IMR-90 (cell line): ENCODE results near the gene UBLCP1. TPM values are rescaled to one million over a fixed set of nuclear protein-coding genes. Genes with fewer than 3 reads are reported as not detected.
"Not testable (repeated sequence)": the region's sequence is repeated elsewhere in the genome, so short reads cannot be mapped to it uniquely, and the experiment has no call there.

Source experiments
- ATAC-seq: fragments of 200-7000 bp; cut with Tn5 transposase; 2 replicates; pipeline ENCODE4 v1.9.1; 2020; ENCODE audit warnings: low read depth, mild to moderate bottlenecking, moderate library complexity
- BruUV-seq: library from RNA; stranded (reverse); fragments of 400-500 nt; replicated peaks from 2 replicates; lab custom pipeline; 2021; lab: Mats Ljungman, UMichigan
- CTCF ChIA-PET: fragments of 300-600 bp; formaldehyde crosslinking; extraction: SDS; loops from one replicate; lab custom pipeline; 2021; ENCODE audit warnings: antibody characterized with exemption; lab: Yijun Ruan, JAX
- POLR2A ChIA-PET: fragments of 300-600 bp; sonication (Branson Sonifier 250); formaldehyde crosslinking; loops from one replicate; lab custom pipeline; 2022; ENCODE audit warnings: antibody characterized with exemption; ENCODE audit not compliant: unreplicated experiment; lab: Charles Lee
- DNase-seq: peaks from one replicate; pipeline ENCODE4 v3.0.0; 2013
- H2AFZ ChIP-seq: replicated peaks from 2 replicates; pipeline ENCODE3; 2013; ENCODE audit warnings: low read length, mild to moderate bottlenecking; ENCODE audit not compliant: poor library complexity
- H2AK5ac ChIP-seq: 2 replicates; pipeline ENCODE4 v1.6.1; 2013; ENCODE audit warnings: low read depth, low read length, inconsistent platforms
- H2AK9ac ChIP-seq: replicated peaks from 2 replicates; pipeline ENCODE3; 2013; ENCODE audit warnings: mild to moderate bottlenecking, low read depth, low read length, moderate library complexity; ENCODE audit not compliant: poor library complexity
- H2BK120ac ChIP-seq: 2 replicates; pipeline ENCODE4 v1.6.1; 2013; ENCODE audit warnings: low read depth, low read length, inconsistent platforms
- H2BK15ac ChIP-seq: 3 replicates; pipeline ENCODE4 v1.6.1; 2013; ENCODE audit warnings: low read depth, low read length, inconsistent platforms
- H2BK20ac ChIP-seq: 2 replicates; pipeline ENCODE4 v1.6.1; 2013; ENCODE audit warnings: low read depth, mild to moderate bottlenecking, inconsistent platforms, low read length, moderate library complexity
- H2BK5ac ChIP-seq: 2 replicates; pipeline ENCODE4 v1.6.1; 2013; ENCODE audit warnings: mild to moderate bottlenecking, low read depth, low read length, inconsistent platforms; ENCODE audit not compliant: poor library complexity, severe bottlenecking
- H3K14ac ChIP-seq: replicated peaks from 2 replicates; pipeline ENCODE4 v1.6.1; 2013; ENCODE audit warnings: low read depth, low read length, inconsistent platforms
- H3K18ac ChIP-seq: 2 replicates; pipeline ENCODE4 v1.6.1; 2013; ENCODE audit warnings: low read depth, low read length, control low read depth
- H3K23ac ChIP-seq: 2 replicates; pipeline ENCODE4 v1.6.1; 2013; ENCODE audit warnings: low read depth, low read length, inconsistent platforms
- H3K27ac ChIP-seq: 2 replicates; pipeline ENCODE4 v1.5.1; 2013; ENCODE audit warnings: mild to moderate bottlenecking, control low read depth, low read length; ENCODE audit not compliant: insufficient read depth
- H3K27me3 ChIP-seq: 2 replicates; pipeline ENCODE4 v1.6.1; 2013; ENCODE audit warnings: low read length; ENCODE audit not compliant: control insufficient read depth, insufficient read depth
- H3K36me3 ChIP-seq: 2 replicates; pipeline ENCODE4 v1.6.1; 2013; ENCODE audit warnings: low read length, mixed read lengths; ENCODE audit not compliant: control insufficient read depth, insufficient read depth
- H3K4ac ChIP-seq: 2 replicates; pipeline ENCODE4 v1.6.1; 2013; ENCODE audit warnings: low read depth, low read length, inconsistent platforms
- H3K4me1 ChIP-seq: 2 replicates; pipeline ENCODE4 v1.6.1; 2013; ENCODE audit warnings: low read length, mixed read lengths; ENCODE audit not compliant: control insufficient read depth, insufficient read depth
- H3K4me2 ChIP-seq: 2 replicates; pipeline ENCODE4 v1.6.1; 2013; ENCODE audit warnings: low read depth, mild to moderate bottlenecking, control low read depth, low read length, moderate library complexity
- H3K4me3 ChIP-seq: 2 replicates; pipeline ENCODE4 v1.5.1; 2013; ENCODE audit warnings: low read depth, mild to moderate bottlenecking, control low read depth, low read length, moderate library complexity; ENCODE audit not compliant: insufficient read depth
- H3K56ac ChIP-seq: 2 replicates; pipeline ENCODE4 v1.6.1; 2013; ENCODE audit warnings: low read length, inconsistent platforms; ENCODE audit not compliant: insufficient read depth; ENCODE audit errors: extremely low read depth
- H3K79me1 ChIP-seq, 2 experiments: 2 replicates each; pipeline ENCODE4 v1.6.1; 2013; ENCODE audit warnings: low read length in 2 of 2, inconsistent platforms in 1 of 2, low read depth in 1 of 2
- H3K9ac ChIP-seq: 2 replicates; pipeline ENCODE4 v1.6.1; 2013; ENCODE audit warnings: low read depth, low read length, control low read depth
- H3K9me1 ChIP-seq: 2 replicates; pipeline ENCODE4 v1.6.1; 2013; ENCODE audit warnings: low read length, inconsistent platforms; ENCODE audit not compliant: insufficient read depth
- H3K9me3 ChIP-seq: 2 replicates; pipeline ENCODE4 v1.6.1; 2013; ENCODE audit warnings: low read length; ENCODE audit not compliant: control insufficient read depth, insufficient read depth
- H4K20me1 ChIP-seq: 2 replicates; pipeline ENCODE4 v1.6.1; 2013; ENCODE audit warnings: low read length, inconsistent platforms; ENCODE audit not compliant: insufficient read depth
- H4K5ac ChIP-seq: 2 replicates; pipeline ENCODE4 v1.6.1; 2013; ENCODE audit warnings: mild to moderate bottlenecking, low read depth, low read length, control low read depth
- H4K8ac ChIP-seq, 2 experiments: 2 replicates each; pipeline ENCODE4 v1.6.1; 2013; ENCODE audit warnings: low read depth in 2 of 2, low read length in 2 of 2, control low read depth in 1 of 2, inconsistent platforms in 1 of 2
- H4K91ac ChIP-seq: 2 replicates; pipeline ENCODE4 v1.6.1; 2013; ENCODE audit warnings: low read depth, low read length, inconsistent platforms; ENCODE audit not compliant: insufficient read depth
- WGBS, 2 experiments: methylation state at CpG; one replicate each; pipeline versions ENCODE4 v1.1.5 to v1.1.7; 2013; ENCODE audit warnings: missing lambda C conversion rate in 2 of 2; ENCODE audit not compliant: insufficient read length in 1 of 2; ENCODE audit errors: extremely low coverage in 2 of 2; 5-methylcytosine and 5-hydroxymethylcytosine counted together
- dilution Hi-C: fragments of 300-500 bp; cut with HindIII; formaldehyde crosslinking; loops from one replicate; pipeline ENCODE4 v1.14.3; 2018; ENCODE audit warnings: low sequenced_read_pairs; ENCODE audit not compliant: unreplicated experiment
- in situ Hi-C: fragments of 300-500 bp; cut with MboI; formaldehyde crosslinking; loops from 3 replicates; pipeline ENCODE4 v1.14.3; 2019; ENCODE audit warnings: low sequenced_read_pairs, inconsistent platforms, mixed read lengths
- intact Hi-C: fragments of 100-400 bp; cut with micrococcal nuclease; formaldehyde crosslinking; loops from 2 replicates; pipeline ENCODE4 v1.10.0; 2022
- polyA plus RNA-seq, 3 experiments: library from polyadenylated mRNA; depleted of rRNA; stranded (reverse); fragments of >200 nt; gene quantifications; 2 replicates each; pipeline ENCODE4 v1.2.3, GENCODE V29; 2012; ENCODE audit warnings: low replicate concordance in 1 of 3
- total RNA-seq: library from RNA; depleted of rRNA; stranded (reverse); fragments of >200 nt; gene quantifications from 2 replicates; pipeline ENCODE4 v1.2.3, GENCODE V29; 2012

The UBLCP1 gene
- total and polyA plus RNA-seq, 2 of the 4 experiments (the other 2 are of a cell fraction): 11.7 to 17.5 TPM

DNA sequence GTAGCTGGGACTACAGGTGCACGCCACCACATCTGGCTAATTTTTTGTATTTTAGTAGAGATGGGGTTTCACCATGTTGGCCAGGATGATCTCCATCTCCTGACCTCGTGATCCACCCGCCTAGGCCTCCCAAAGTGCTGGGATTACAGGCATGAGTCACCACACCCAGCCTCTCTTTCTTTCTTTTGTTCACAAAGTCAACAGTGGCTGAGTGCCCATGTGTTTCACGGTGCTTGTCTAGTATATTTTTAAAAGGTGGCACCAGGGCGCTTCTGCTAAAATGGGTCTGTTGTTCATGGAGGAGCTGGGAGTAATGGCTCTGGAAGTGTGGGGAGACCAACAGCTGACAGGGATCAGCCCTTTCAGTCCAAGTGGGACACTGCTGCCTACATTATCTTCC, 35.0 kb upstream of the UBLCP1 start:
- H2AK5ac ChIP-seq, H3K14ac ChIP-seq, H2BK15ac ChIP-seq, H3K9ac ChIP-seq, H4K5ac ChIP-seq, DNase-seq, H3K23ac ChIP-seq, H3K27ac ChIP-seq, CTCF ChIA-PET, H2BK120ac ChIP-seq, H2AK9ac ChIP-seq, H4K91ac ChIP-seq, dilution Hi-C loops, intact Hi-C loops, H3K4me3 ChIP-seq, H3K4me1 ChIP-seq, H3K36me3 ChIP-seq, POLR2A ChIA-PET, H3K18ac ChIP-seq, H3K56ac ChIP-seq, H2BK20ac ChIP-seq, in situ Hi-C loops, H3K9me1 ChIP-seq, H4K20me1 ChIP-seq, H4K8ac ChIP-seq, H3K27me3 ChIP-seq, H3K79me1 ChIP-seq, H3K4me2 ChIP-seq, H2BK5ac ChIP-seq, ATAC-seq, H3K9me3 ChIP-seq, BruUV-seq, H3K4ac ChIP-seq: not testable (repeated sequence)
- no CpG with 5 or more reads among the region's 5 CpGs for WGBS, 2 experiments
- H2AFZ ChIP-seq: peak overlapping the region; percentile 35
